ENCODE measurements around the gene OSBP2.

- no peak for TF ChIP-seq POLR2AphosphoS5 (IDR thresholded peaks at IDR 0.05; ENCODE audit: borderline replicate concordance, low read depth, low read length)
- TF ChIP-seq EZH2 (IDR thresholded peaks at IDR 0.05) = no peak
Measured at GRCh38 chr22:30919973-30920372, 225.3 kb downstream of the OSBP2 start.
